Chondrocyte (in vitro differentiated cells): ENCODE results near the gene RGS19. TPM values are rescaled to one million over a fixed set of nuclear protein-coding genes. Genes with fewer than 3 reads are reported as not detected.

ENCODE experiments used
- DNase-seq: peaks from one replicate; pipeline ENCODE4 v3.0.0; 2021; ENCODE audit warnings: mixed read lengths, low spot score
- H3K27ac Mint-ChIP-seq: one replicate; pipeline ENCODE4 v1.8.0; 2021; ENCODE audit warnings: mild to moderate bottlenecking, moderate library complexity, mixed read lengths; ENCODE audit not compliant: unreplicated experiment
- H3K27me3 Mint-ChIP-seq: 2 replicates; pipeline ENCODE4 v1.8.0; 2021; ENCODE audit warnings: low read depth, mixed read lengths
- H3K36me3 Mint-ChIP-seq: 2 replicates; pipeline ENCODE4 v1.8.0; 2021; ENCODE audit warnings: low read depth, mixed read lengths
- H3K4me1 Mint-ChIP-seq: 2 replicates; pipeline ENCODE4 v1.8.0; 2021; ENCODE audit warnings: low read depth, mild to moderate bottlenecking, mixed read lengths
- H3K4me3 Mint-ChIP-seq: one replicate; pipeline ENCODE4 v1.8.0; 2021; ENCODE audit warnings: mild to moderate bottlenecking, moderate library complexity, mixed read lengths; ENCODE audit not compliant: unreplicated experiment
- H3K9me3 Mint-ChIP-seq: 2 replicates; pipeline ENCODE4 v1.8.0; 2021; ENCODE audit warnings: low read depth, mixed read lengths
- CTCF ChIP-seq: fragments of 200-600 bp; sonication (generic); IDR thresholded peaks from 2 replicates; pipeline ENCODE4 v1.5.0; 2021; ENCODE audit warnings: antibody characterized with exemption, mild to moderate bottlenecking, moderate library complexity
- total RNA-seq: library from RNA; stranded (reverse); gene quantifications from 3 replicates; pipeline ENCODE4 v1.2.1, GENCODE V29; 2021

Gene RGS19
- total RNA-seq, 1 donor from 2014 or later = 18.1 TPM

- peak; percentile 81 for DNase-seq
- Mint-ChIP-seq H3K4me3 (no peak overlapping the region), H3K4me1 (no peaks in the 10 kb centered on the region), H3K9me3 (no peaks in the 10 kb centered on the region), H3K27me3 (no peaks in the 10 kb centered on the region), H3K27ac (no peak overlapping the region), H3K36me3 (peaks cover 43% of the 10 kb centered on the region)
- TF ChIP-seq CTCF = no peak
Measured at GRCh38 chr20:64030371-64031134, 48.8 kb downstream of the RGS19 start.

- Mint-ChIP-seq H3K27ac (no peak overlapping the region), H3K9me3 (no peaks in the 10 kb centered on the region), H3K36me3 (peaks cover 45% of the 10 kb centered on the region), H3K27me3 (no peaks in the 10 kb centered on the region), H3K4me3 (no peak overlapping the region), H3K4me1 (no peaks in the 10 kb centered on the region)
- no peak for TF ChIP-seq CTCF
- peak; percentile 82 for DNase-seq
Measured at GRCh38 chr20:64029293-64030117, 49.8 kb downstream of the RGS19 start.

GRCh38 chr20:64027981-64028685, 51.2 kb downstream of the RGS19 start:
- no peak for TF ChIP-seq CTCF
- no peak overlapping the region for H3K4me3 Mint-ChIP-seq
- no peaks in the 10 kb centered on the region for H3K9me3 Mint-ChIP-seq
- no peaks in the 10 kb centered on the region for H3K4me1 Mint-ChIP-seq
- peaks cover 40% of the 10 kb centered on the region for H3K36me3 Mint-ChIP-seq
- no peaks in the 10 kb centered on the region for H3K27me3 Mint-ChIP-seq
- DNase-seq = no peak
- no peak overlapping the region for H3K27ac Mint-ChIP-seq

GRCh38 chr20:64025826-64026412, 53.4 kb downstream of the RGS19 start:
- DNase-seq = no peak
- Mint-ChIP-seq H3K36me3 (peaks cover 39% of the 10 kb centered on the region), H3K4me3 (no peak overlapping the region), H3K4me1 (no peaks in the 10 kb centered on the region), H3K27me3 (no peaks in the 10 kb centered on the region), H3K9me3 (no peaks in the 10 kb centered on the region), H3K27ac (no peak overlapping the region)
- no peak for TF ChIP-seq CTCF
